KG1 (cell line): ENCODE measurements around the gene SUPT3H.
"Not testable (repeated sequence)": the region's sequence is repeated elsewhere in the genome, so short reads cannot be mapped to it uniquely, and the experiment has no call there.

Source experiments
- DNase-seq: peaks from one replicate; lab custom pipeline; 2025; lab: John Stamatoyannopoulos, UW

Gene SUPT3H

GRCh38 chr6:45054610-45055009 lies 323.1 kb downstream of the SUPT3H start:
- no peak for DNase-seq

GRCh38 chr6:45052325-45052724 lies 325.4 kb downstream of the SUPT3H start:
- DNase-seq, result no peak

GRCh38 chr6:45049188-45049843 lies 328.4 kb downstream of the SUPT3H start:
- DNase-seq, result peak; percentile 49

GRCh38 chr6:45047573-45047972 lies 330.2 kb downstream of the SUPT3H start:
- no peak for DNase-seq

- DNase-seq, result no peak
Measured at GRCh38 chr6:45045253-45045601, 332.5 kb downstream of the SUPT3H start.

- DNase-seq, result no peak
Measured at GRCh38 chr6:45044510-45045252, 333.1 kb downstream of the SUPT3H start.

- no peak for DNase-seq
Measured at GRCh38 chr6:45044086-45044485, 333.6 kb downstream of the SUPT3H start.

- not testable (repeated sequence) for DNase-seq
Measured at GRCh38 chr6:45042673-45043072, 335.1 kb downstream of the SUPT3H start.

- DNase-seq, result no peak
Measured at GRCh38 chr6:45038226-45038625, 339.5 kb downstream of the SUPT3H start.

GRCh38 chr6:45036103-45036502 lies 341.6 kb downstream of the SUPT3H start:
- DNase-seq, result no peak

- DNase-seq, result no peak
Measured at GRCh38 chr6:45032426-45032825, 345.3 kb downstream of the SUPT3H start.

- peak; percentile 6 for DNase-seq
Measured at GRCh38 chr6:45031601-45032000, 346.1 kb downstream of the SUPT3H start.

- DNase-seq, result no peak
Measured at GRCh38 chr6:45027126-45027525, 350.6 kb downstream of the SUPT3H start.

- no peak for DNase-seq
Measured at GRCh38 chr6:45026003-45026516, 351.7 kb downstream of the SUPT3H start.

GRCh38 chr6:45024610-45025009 lies 353.1 kb downstream of the SUPT3H start:
- DNase-seq, result no peak

GRCh38 chr6:45021676-45022075 lies 356.1 kb downstream of the SUPT3H start:
- DNase-seq, result no peak

- DNase-seq, result no peak
Measured at GRCh38 chr6:45012687-45013086, 365.0 kb downstream of the SUPT3H start.

GRCh38 chr6:45009576-45009975 lies 368.2 kb downstream of the SUPT3H start:
- DNase-seq, result no peak

- no peak for DNase-seq
Measured at GRCh38 chr6:45006893-45007292, 370.8 kb downstream of the SUPT3H start.

- no peak for DNase-seq
Measured at GRCh38 chr6:45003961-45004360, 373.8 kb downstream of the SUPT3H start.

- DNase-seq, result no peak
Measured at GRCh38 chr6:45003387-45003786, 374.3 kb downstream of the SUPT3H start.

- no peak for DNase-seq
Measured at GRCh38 chr6:45002390-45003105, 375.2 kb downstream of the SUPT3H start.

- no peak for DNase-seq
Measured at GRCh38 chr6:45001663-45002062, 376.1 kb downstream of the SUPT3H start.
